Stimulated activated naive CD8-positive, alpha-beta T cell treated with anti-CD3 and anti-CD28 coated beads, Interleukin-15, amount 100 ng/mL, for 72 hours (primary cell): ENCODE data around the gene CKMT1A.
"Not testable (repeated sequence)": the region's sequence is repeated elsewhere in the genome, so short reads cannot be mapped to it uniquely, and the experiment has no call there.

Experiments used
- ATAC-seq: fragments of 150-1000 bp; cut with Tn5 transposase; 2 replicates; pipeline ENCODE4 v1.10.0; 2021; ENCODE audit warnings: mild to moderate bottlenecking, moderate library complexity
- DNase-seq, 2 donors: peaks; one replicate each; pipeline ENCODE4 v3.0.0; 2021 to 2022
- H3K27ac Mint-ChIP-seq, 2 donors: one replicate each; pipeline ENCODE4 v1.8.0; 2022; ENCODE audit warnings: mild to moderate bottlenecking in 2 of 2, mixed read lengths in 2 of 2, moderate library complexity in 2 of 2
- H3K27me3 Mint-ChIP-seq: one replicate; pipeline ENCODE4 v1.8.0; 2022; ENCODE audit warnings: mixed read lengths
- H3K4me1 Mint-ChIP-seq: one replicate; pipeline ENCODE4 v1.8.0; 2022; ENCODE audit warnings: mild to moderate bottlenecking, mixed read lengths
- H3K4me3 Mint-ChIP-seq, 2 donors: one replicate each; pipeline ENCODE4 v1.8.0; 2022; ENCODE audit warnings: mild to moderate bottlenecking in 2 of 2, mixed read lengths in 2 of 2, moderate library complexity in 1 of 2
- H3K9me3 Mint-ChIP-seq, 2 donors: one replicate each; pipeline ENCODE4 v1.8.0; 2022; ENCODE audit warnings: mixed read lengths in 2 of 2

Gene CKMT1A

GRCh38 chr15:43693148-43694022, at the start of gene CKMT1A:
Gene CKMT1A, plus strand, starts transcription at chr15:43693859. Its CDS starts 192 bp downstream, at chr15:43694051.
- not testable (repeated sequence) for H3K4me1 Mint-ChIP-seq, DNase-seq, H3K27ac Mint-ChIP-seq, H3K9me3 Mint-ChIP-seq, H3K4me3 Mint-ChIP-seq
- peaks cover 13% of the 10 kb centered on the region for H3K27me3 Mint-ChIP-seq
- ATAC-seq, result peak; percentile 49

- Mint-ChIP-seq H3K27ac (no peak within 1 kb of the TSS), H3K4me3 (no peak within 1 kb of the TSS), H3K27me3 (no peaks in the 10 kb centered on the region), H3K4me1 (no peaks in the 10 kb centered on the region), H3K9me3 (no peaks in the 10 kb centered on the region)
- no peak for DNase-seq
- ATAC-seq, result peak; percentile 59
Measured at GRCh38 chr15:43648649-43649429, 44.8 kb upstream of the CKMT1A start, which contains the start of gene CATSPER2. Gene CATSPER2, minus strand, starts transcription at chr15:43648844. Its CDS starts 783 bp downstream, at chr15:43648061.

- H3K27me3 Mint-ChIP-seq, H3K27ac Mint-ChIP-seq, H3K9me3 Mint-ChIP-seq, H3K4me3 Mint-ChIP-seq, DNase-seq, H3K4me1 Mint-ChIP-seq: not testable (repeated sequence)
- peak; percentile 20 for ATAC-seq
Measured at GRCh38 chr15:43649430-43649926, 44.2 kb upstream of the CKMT1A start.

GRCh38 chr15:43659727-43660126, 33.9 kb upstream of the CKMT1A start:
- not testable (repeated sequence) for H3K27ac Mint-ChIP-seq, H3K9me3 Mint-ChIP-seq, ATAC-seq, H3K4me1 Mint-ChIP-seq, H3K4me3 Mint-ChIP-seq, DNase-seq, H3K27me3 Mint-ChIP-seq

- H3K9me3 Mint-ChIP-seq, H3K4me3 Mint-ChIP-seq, H3K4me1 Mint-ChIP-seq: not testable (repeated sequence)
Measured at GRCh38 chr15:43662293-43662692, 31.4 kb upstream of the CKMT1A start.

GRCh38 chr15:43663333-43663732, 30.3 kb upstream of the CKMT1A start:
- not testable (repeated sequence) for H3K9me3 Mint-ChIP-seq, DNase-seq, H3K4me3 Mint-ChIP-seq, ATAC-seq, H3K27ac Mint-ChIP-seq, H3K4me1 Mint-ChIP-seq, H3K27me3 Mint-ChIP-seq

More at GRCh38 chr15:43662293-43662692, 31.4 kb upstream of the CKMT1A start:
- ATAC-seq, H3K27ac Mint-ChIP-seq, DNase-seq, H3K27me3 Mint-ChIP-seq: not testable (repeated sequence)

GRCh38 chr15:43666177-43666576, 27.5 kb upstream of the CKMT1A start:
- not testable (repeated sequence) for H3K9me3 Mint-ChIP-seq, ATAC-seq, H3K27me3 Mint-ChIP-seq, H3K4me3 Mint-ChIP-seq, DNase-seq, H3K4me1 Mint-ChIP-seq, H3K27ac Mint-ChIP-seq

- not testable (repeated sequence) for H3K4me1 Mint-ChIP-seq, H3K4me3 Mint-ChIP-seq, H3K27ac Mint-ChIP-seq, H3K27me3 Mint-ChIP-seq, H3K9me3 Mint-ChIP-seq, ATAC-seq, DNase-seq
Measured at GRCh38 chr15:43674175-43674574, 19.5 kb upstream of the CKMT1A start.

GRCh38 chr15:43689604-43690301, 3.9 kb upstream of the CKMT1A start:
- not testable (repeated sequence) for H3K27me3 Mint-ChIP-seq, H3K9me3 Mint-ChIP-seq, H3K27ac Mint-ChIP-seq, H3K4me1 Mint-ChIP-seq, DNase-seq, H3K4me3 Mint-ChIP-seq
- ATAC-seq, result peak; percentile 98

GRCh38 chr15:43692679-43693078, 980 bp upstream of the CKMT1A start:
- not testable (repeated sequence) for DNase-seq, H3K4me1 Mint-ChIP-seq, H3K4me3 Mint-ChIP-seq, H3K9me3 Mint-ChIP-seq, ATAC-seq, H3K27ac Mint-ChIP-seq
- peaks cover 11% of the 10 kb centered on the region for H3K27me3 Mint-ChIP-seq

- no peak for ATAC-seq
- no peaks in the 10 kb centered on the region for H3K4me1 Mint-ChIP-seq
- H3K27me3 Mint-ChIP-seq, result peaks cover 17% of the 10 kb centered on the region
- DNase-seq, result no peak
- no peaks in the 10 kb centered on the region for H3K9me3 Mint-ChIP-seq
- H3K27ac Mint-ChIP-seq, result no peak overlapping the region
- no peak overlapping the region for H3K4me3 Mint-ChIP-seq
Measured at GRCh38 chr15:43702174-43702573, 8.5 kb downstream of the CKMT1A start.

GRCh38 chr15:43702701-43703424, 9.2 kb downstream of the CKMT1A start:
- Mint-ChIP-seq H3K4me1 (no peaks in the 10 kb centered on the region), H3K27me3 (peaks cover 12% of the 10 kb centered on the region), H3K9me3 (no peaks in the 10 kb centered on the region), H3K4me3 (no peak overlapping the region), H3K27ac (no peak overlapping the region)
- no peak for ATAC-seq
- no peak for DNase-seq

GRCh38 chr15:43710431-43711131, 16.9 kb downstream of the CKMT1A start:
- ATAC-seq, H3K27me3 Mint-ChIP-seq: not testable (repeated sequence)

GRCh38 chr15:43723151-43723550, 29.5 kb downstream of the CKMT1A start:
- Mint-ChIP-seq H3K27ac (no peak overlapping the region), H3K4me1 (no peaks in the 10 kb centered on the region), H3K4me3 (no peak overlapping the region), H3K9me3 (no peaks in the 10 kb centered on the region), H3K27me3 (peaks cover 7% of the 10 kb centered on the region)
- DNase-seq (no peak), ATAC-seq (no peak)

More at GRCh38 chr15:43710431-43711131, 16.9 kb downstream of the CKMT1A start:
- not testable (repeated sequence) for H3K9me3 Mint-ChIP-seq, DNase-seq, H3K4me1 Mint-ChIP-seq, H3K4me3 Mint-ChIP-seq, H3K27ac Mint-ChIP-seq
